ENCODE results near the gene PLCL2.

DNA sequence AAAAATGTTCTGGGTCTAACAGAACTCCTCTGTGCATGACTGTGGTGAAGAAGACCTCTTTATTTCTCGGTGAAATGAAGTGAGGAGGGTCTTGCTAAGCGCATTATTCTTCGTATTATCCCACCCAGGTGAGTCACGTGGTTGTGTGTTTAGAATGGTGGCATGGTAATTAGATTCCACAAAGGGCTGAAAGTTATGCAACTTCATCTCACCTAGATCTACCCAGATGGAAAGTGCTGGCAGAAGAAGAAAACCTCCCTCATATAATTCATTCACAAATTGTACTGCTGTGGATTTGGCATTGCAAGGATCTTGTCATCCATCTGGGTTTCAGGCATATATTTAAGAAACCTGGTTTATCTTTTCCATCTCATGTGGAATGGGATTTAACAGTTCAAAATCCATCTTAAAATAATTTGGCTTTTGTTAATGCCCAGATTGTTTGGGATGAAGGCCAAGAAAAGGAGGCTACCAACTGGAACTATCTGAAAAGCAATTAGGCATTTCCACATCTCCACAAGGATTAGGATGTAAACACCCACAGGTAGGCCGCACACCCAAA is 175.3 kb downstream of the PLCL2 start:
- TF ChIP-seq, protein P1, sequence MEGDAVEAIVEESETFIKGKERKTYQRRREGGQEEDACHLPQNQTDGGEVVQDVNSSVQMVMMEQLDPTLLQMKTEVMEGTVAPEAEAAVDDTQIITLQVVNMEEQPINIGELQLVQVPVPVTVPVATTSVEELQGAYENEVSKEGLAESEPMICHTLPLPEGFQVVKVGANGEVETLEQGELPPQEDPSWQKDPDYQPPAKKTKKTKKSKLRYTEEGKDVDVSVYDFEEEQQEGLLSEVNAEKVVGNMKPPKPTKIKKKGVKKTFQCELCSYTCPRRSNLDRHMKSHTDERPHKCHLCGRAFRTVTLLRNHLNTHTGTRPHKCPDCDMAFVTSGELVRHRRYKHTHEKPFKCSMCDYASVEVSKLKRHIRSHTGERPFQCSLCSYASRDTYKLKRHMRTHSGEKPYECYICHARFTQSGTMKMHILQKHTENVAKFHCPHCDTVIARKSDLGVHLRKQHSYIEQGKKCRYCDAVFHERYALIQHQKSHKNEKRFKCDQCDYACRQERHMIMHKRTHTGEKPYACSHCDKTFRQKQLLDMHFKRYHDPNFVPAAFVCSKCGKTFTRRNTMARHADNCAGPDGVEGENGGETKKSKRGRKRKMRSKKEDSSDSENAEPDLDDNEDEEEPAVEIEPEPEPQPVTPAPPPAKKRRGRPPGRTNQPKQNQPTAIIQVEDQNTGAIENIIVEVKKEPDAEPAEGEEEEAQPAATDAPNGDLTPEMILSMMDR (IDR thresholded peaks at IDR 0.05): no peak
- no peak for TF ChIP-seq POLR2A (IDR thresholded peaks at IDR 0.05)
- TF ChIP-seq EP300 (IDR thresholded peaks at IDR 0.05): no peak

Data from ovary (tissue), 3 donors.